A549 (cell line): ENCODE data around the gene SEPTIN12. TPM values are rescaled to one million over a fixed set of nuclear protein-coding genes. Genes with fewer than 3 reads are reported as not detected.

ENCODE experiments used
- ATAC-seq, 2 experiments: fragments of 200-7000 bp in 1 of 2; fragments of >200 bp in 1 of 2; cut with Nextera tagmentation in 1 of 2; cut with Tn5 transposase in 1 of 2; 3 replicates each; pipeline versions ENCODE4 v1.8.0 to v1.9.1; 2018 to 2020; ENCODE audit warnings: mild to moderate bottlenecking in 1 of 2, moderate library complexity in 1 of 2
- CTCF ChIA-PET: fragments of 300-600 bp; sonication (Branson Sonifier 250); formaldehyde crosslinking; extraction: SDS; loops from one replicate; lab custom pipeline; 2021; ENCODE audit warnings: antibody characterized with exemption, inconsistent platforms; lab: Yijun Ruan, JAX
- POLR2A ChIA-PET: fragments of 350-600 bp; formaldehyde crosslinking; extraction: SDS; loops from one replicate; lab custom pipeline; 2021; ENCODE audit warnings: antibody characterized with exemption, inconsistent platforms; lab: Yijun Ruan, JAX
- DNase-seq, 2 experiments: peaks; one replicate each; pipeline versions ENCODE4 v3.0.0 to v3.0.0-alpha.2; 2011 to 2016; ENCODE audit warnings: low read depth in 1 of 2, low spot score in 1 of 2
- FAIRE-seq: peaks from 2 replicates; lab custom pipeline; 2011; peaks lifted over from hg19 to GRCh38; lab: Jason Lieb, UNC
- H3K27ac ChIP-seq, 2 experiments: fragments of >200 bp; sonication (Bioruptor Twin); formaldehyde crosslinking; 3 replicates each; pipeline ENCODE4 v1.5.1; 2016 to 2017
- H3K4me1 ChIP-seq: fragments of >200 bp; sonication (Bioruptor Twin); formaldehyde crosslinking; 3 replicates; pipeline ENCODE4 v1.6.1; 2016
- H3K4me2 ChIP-seq: fragments of >200 bp; sonication (Bioruptor Twin); formaldehyde crosslinking; 3 replicates; pipeline ENCODE4 v1.6.1; 2016
- H3K4me3 ChIP-seq: fragments of >200 bp; sonication (Bioruptor Twin); formaldehyde crosslinking; 3 replicates; pipeline ENCODE4 v1.5.1; 2016
- H3K9me3 ChIP-seq: fragments of >200 bp; sonication (Bioruptor Twin); formaldehyde crosslinking; 3 replicates; pipeline ENCODE4 v1.6.1; 2016
- BHLHE40 ChIP-seq: IDR thresholded peaks from 2 replicates; pipeline ENCODE4 v1.6.1; 2012; ENCODE audit warnings: low read depth, low read length, inconsistent platforms
- CEBPB ChIP-seq, 2 experiments: fragments of >200 bp in 1 of 2; sonication (Bioruptor Twin) in 1 of 2; formaldehyde crosslinking in 1 of 2; IDR thresholded peaks; 2 replicates each; pipeline ENCODE4 v1.6.1; 2012 to 2016
- CHD2 ChIP-seq: fragments of 150-350 bp; IDR thresholded peaks from 2 replicates; pipeline ENCODE4 v1.6.1; 2014; ENCODE audit warnings: low read length; ENCODE audit not compliant: partially characterized antibody
- EHMT2 ChIP-seq: fragments of 200-600 bp; sonication (generic); IDR thresholded peaks from 2 replicates; pipeline ENCODE4 v1.6.1; 2016; ENCODE audit warnings: antibody characterized with exemption, low read depth, mild to moderate bottlenecking, moderate library complexity
- ELK1 ChIP-seq: fragments of 150-350 bp; IDR thresholded peaks from 2 replicates; pipeline ENCODE4 v1.6.1; 2014; ENCODE audit warnings: low read depth, mild to moderate bottlenecking, low read length
- FOSB ChIP-seq: fragments of 250-450 bp; sonication (Bioruptor Pico); IDR thresholded peaks from 2 replicates; pipeline ENCODE4 v1.5.0; 2020; ENCODE audit warnings: mild to moderate bottlenecking, moderate library complexity
- HDAC2 ChIP-seq: fragments of 200-600 bp; sonication (generic); IDR thresholded peaks from 2 replicates; pipeline ENCODE4 v1.6.1; 2016
- HOXB13 ChIP-seq: fragments of 250-450 bp; sonication (Bioruptor Pico); IDR thresholded peaks from 2 replicates; pipeline ENCODE4 v1.5.0; 2020; ENCODE audit warnings: low read depth, mild to moderate bottlenecking, moderate library complexity
- JUN ChIP-seq, 2 experiments: fragments of >200 bp; sonication (Bioruptor Twin); formaldehyde crosslinking; IDR thresholded peaks; 2 replicates in 1 of 2; 3 replicates in 1 of 2; pipeline ENCODE4 v1.6.1; 2016 to 2017
- KDM1A ChIP-seq: fragments of 200-600 bp; sonication (generic); IDR thresholded peaks from 2 replicates; pipeline ENCODE4 v1.6.1; 2016; ENCODE audit warnings: low read depth, mild to moderate bottlenecking
- KDM5A ChIP-seq: fragments of 200-600 bp; sonication (generic); IDR thresholded peaks from 2 replicates; pipeline ENCODE4 v1.6.1; 2016; ENCODE audit warnings: antibody characterized with exemption, mild to moderate bottlenecking
- MAFK ChIP-seq: fragments of 450-650 bp; IDR thresholded peaks from 2 replicates; pipeline ENCODE4 v1.6.1; 2014; ENCODE audit not compliant: partially characterized antibody
- MAX ChIP-seq: IDR thresholded peaks from 2 replicates; pipeline ENCODE4 v1.6.1; 2012
- MAZ ChIP-seq: fragments of 150-350 bp; IDR thresholded peaks from 2 replicates; pipeline ENCODE4 v1.6.1; 2014; ENCODE audit warnings: antibody characterized with exemption, low read depth, low read length, borderline replicate concordance
- NPAS2 ChIP-seq: fragments of 250-450 bp; sonication (Bioruptor Pico); IDR thresholded peaks from 2 replicates; pipeline ENCODE4 v1.8.0; 2022; ENCODE audit warnings: mild to moderate bottlenecking, moderate library complexity, borderline replicate concordance
- NR3C1 ChIP-seq: fragments of >200 bp; sonication (Bioruptor Twin); formaldehyde crosslinking; IDR thresholded peaks from 3 replicates; pipeline ENCODE4 v1.6.1; 2017
- PBX3 ChIP-seq: IDR thresholded peaks from 2 replicates; pipeline ENCODE4 v1.6.1; 2012
- PHF8 ChIP-seq: fragments of 200-600 bp; sonication (generic); IDR thresholded peaks from 2 replicates; pipeline ENCODE4 v1.6.1; 2016; ENCODE audit warnings: low read depth, mild to moderate bottlenecking, antibody characterized with exemption, moderate library complexity, borderline replicate concordance
- POLR2AphosphoS2 ChIP-seq: conservative IDR thresholded peaks from 2 replicates; pipeline ENCODE4 v1.6.1; 2012; ENCODE audit warnings: low read length, improper control_type of control experiment, inconsistent platforms
- RAD21 ChIP-seq, 2 experiments: fragments of >200 bp in 1 of 2; sonication (Bioruptor Twin) in 1 of 2; formaldehyde crosslinking in 1 of 2; IDR thresholded peaks in 1 of 2; conservative IDR thresholded peaks in 1 of 2; 2 replicates in 1 of 2; 3 replicates in 1 of 2; pipeline ENCODE4 v1.6.1; 2012 to 2018; ENCODE audit warnings: inconsistent platforms in 1 of 2
- RARB ChIP-seq: fragments of 250-450 bp; sonication (Bioruptor Pico); IDR thresholded peaks from 2 replicates; pipeline ENCODE4 v1.8.0; 2021; ENCODE audit warnings: mild to moderate bottlenecking, moderate library complexity
- RCOR1 ChIP-seq: fragments of 150-350 bp; IDR thresholded peaks from 2 replicates; pipeline ENCODE4 v1.6.1; 2014; ENCODE audit warnings: antibody characterized with exemption, low read length, low read depth
- RNF2 ChIP-seq: fragments of 200-600 bp; sonication (generic); IDR thresholded peaks from 2 replicates; pipeline ENCODE4 v1.6.1; 2016; ENCODE audit warnings: low read depth, mild to moderate bottlenecking, antibody characterized with exemption, moderate library complexity, borderline replicate concordance
- ZFP36 ChIP-seq: fragments of 450-650 bp; IDR thresholded peaks from 2 replicates; pipeline ENCODE4 v1.6.1; 2014; ENCODE audit warnings: borderline replicate concordance; ENCODE audit not compliant: partially characterized antibody
- WGBS: methylation state at CpG from one replicate; pipeline ENCODE4 v1.1.6; 2017; ENCODE audit errors: missing lambda C conversion rate; 5-methylcytosine and 5-hydroxymethylcytosine counted together
- polyA plus RNA-seq, 4 experiments: library from polyadenylated mRNA; depleted of rRNA in 3 of 4; stranded (reverse); fragments of >200 nt; fragmentation: RNase III in 1 of 4; extraction: RNeasy Plus Mini Kit Qiagen cat#74134 plus additional on column Dnase treatment in 1 of 4; gene quantifications; 2 replicates in 3 of 4; 3 replicates in 1 of 4; pipeline ENCODE4 v1.2.3, GENCODE V29; 2011 to 2017
- TF ChIP-seq, protein P1 (sequence below): IDR thresholded peaks from 2 replicates; pipeline ENCODE4 v1.6.1; 2012; ENCODE audit warnings: low read depth, borderline replicate concordance
- TF ChIP-seq, protein P2 (sequence below): fragments of 450-650 bp; IDR thresholded peaks from 2 replicates; pipeline ENCODE4 v1.6.1; 2014; ENCODE audit warnings: antibody characterized with exemption

SEPTIN12 gene
- polyA plus RNA-seq, 2 of the 4 experiments (the other 2 are of a cell fraction): 0.14 TPM; not detected in 1

DNA sequence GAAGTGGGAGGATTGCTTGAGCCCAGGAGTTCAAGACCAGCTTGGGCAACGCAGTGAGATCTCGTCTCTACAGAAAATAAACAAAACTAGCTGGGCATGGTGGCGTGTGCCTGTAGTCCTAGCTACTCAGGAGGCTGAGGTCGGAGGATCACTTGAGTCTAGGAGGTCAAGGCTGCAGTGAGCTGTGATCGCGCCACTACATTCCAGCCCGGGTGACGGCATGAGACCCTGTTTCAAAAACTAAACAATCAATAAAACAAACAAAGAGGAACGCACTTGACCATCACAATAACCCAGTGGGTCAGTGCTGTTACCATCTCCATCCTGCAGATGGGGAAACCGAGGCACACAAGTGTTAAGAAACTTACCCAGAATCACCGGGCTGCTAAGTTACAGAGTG lies 34.9 kb downstream of the SEPTIN12 start (continued):
- TF ChIP-seq, protein P1, sequence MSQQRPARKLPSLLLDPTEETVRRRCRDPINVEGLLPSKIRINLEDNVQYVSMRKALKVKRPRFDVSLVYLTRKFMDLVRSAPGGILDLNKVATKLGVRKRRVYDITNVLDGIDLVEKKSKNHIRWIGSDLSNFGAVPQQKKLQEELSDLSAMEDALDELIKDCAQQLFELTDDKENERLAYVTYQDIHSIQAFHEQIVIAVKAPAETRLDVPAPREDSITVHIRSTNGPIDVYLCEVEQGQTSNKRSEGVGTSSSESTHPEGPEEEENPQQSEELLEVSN: no peak
- no peak for TF ChIP-seq RNF2
- TF ChIP-seq MAZ: no peak
- no peak for TF ChIP-seq NPAS2 (CRISPR knock-in tag)
- TF ChIP-seq FOSB (CRISPR knock-in tag): no peak
- TF ChIP-seq CHD2: no peak
- TF ChIP-seq RAD21 (conservative IDR thresholded peaks at IDR 0.05 in 1 of 2, IDR thresholded peaks at IDR 0.05 in 1 of 2): no peak

- Histone ChIP-seq H3K4me1 (no peaks in the 10 kb centered on the region), H3K4me2 (no peak overlapping the region), H3K4me3 (no peak overlapping the region), H3K9me3 (peaks cover 2% of the 10 kb centered on the region; the same call in 1 of the 3 replicates), H3K27ac (no peak overlapping the region)
- ATAC-seq (no peak), FAIRE-seq (no peak), DNase-seq (no peak)
- 94% methylated on average over 32 of the region's 44 CpGs for WGBS
- ChIA-PET CTCF (interaction anchor here (1.1 to 1.8 kb wide), 3 partner anchors 8 to 204 kb away, joined by 4 to 5 read pairs (median 4); no protein-coding TSS in a partner anchor), POLR2A (no interaction called here)
- TF ChIP-seq JUN (IDR thresholded peaks at IDR 0.05): no peak
- TF ChIP-seq HDAC2: no peak
- no peak for TF ChIP-seq ZFP36
- no peak for TF ChIP-seq KDM5A
- TF ChIP-seq PBX3: no peak
- TF ChIP-seq FOSB (CRISPR knock-in tag): no peak
- TF ChIP-seq HOXB13 (CRISPR knock-in tag): no peak
Observed at GRCh38 chr16:4752351-4753100, 35.6 kb downstream of the SEPTIN12 start.

GRCh38 chr16:4750896-4751295 lies 37.2 kb downstream of the SEPTIN12 start:
- H3K9me3 ChIP-seq: peaks cover 2% of the 10 kb centered on the region; the same call in 1 of the 3 replicates

More at GRCh38 chr16:4750896-4751295, 37.2 kb downstream of the SEPTIN12 start:
- CTCF ChIA-PET: interaction anchor here (1.8 kb wide), 1 partner anchor 9 kb away, joined by 5 read pairs; no protein-coding TSS in a partner anchor
- WGBS: 91% methylated on average over 8 of the region's 8 CpGs
- H3K4me3 ChIP-seq: no peak overlapping the region
- H3K4me1 ChIP-seq: no peaks in the 10 kb centered on the region
- DNase-seq (no peak), FAIRE-seq (no peak), ATAC-seq (no peak)
- H3K4me2 ChIP-seq: no peak overlapping the region
- H3K27ac ChIP-seq: no peak overlapping the region
- POLR2A ChIA-PET: interaction anchor here (1.5 kb wide), 1 partner anchor 17 kb away, joined by 3 read pairs; the partner anchor contains the start of genes ANKS3 and DNAAF8
- TF ChIP-seq CHD2 (no peak), POLR2AphosphoS2 (no peak), NR3C1 (no peak), KDM1A (no peak), MAFK (no peak), MAX (no peak), HOXB13 (CRISPR knock-in tag) (no peak), PHF8 (no peak), RARB (CRISPR knock-in tag) (no peak), CEBPB (IDR thresholded peaks at IDR 0.05) (no peak), ELK1 (no peak), EHMT2 (no peak), RNF2 (no peak), BHLHE40 (no peak), RCOR1 (no peak)
- TF ChIP-seq, protein P2, sequence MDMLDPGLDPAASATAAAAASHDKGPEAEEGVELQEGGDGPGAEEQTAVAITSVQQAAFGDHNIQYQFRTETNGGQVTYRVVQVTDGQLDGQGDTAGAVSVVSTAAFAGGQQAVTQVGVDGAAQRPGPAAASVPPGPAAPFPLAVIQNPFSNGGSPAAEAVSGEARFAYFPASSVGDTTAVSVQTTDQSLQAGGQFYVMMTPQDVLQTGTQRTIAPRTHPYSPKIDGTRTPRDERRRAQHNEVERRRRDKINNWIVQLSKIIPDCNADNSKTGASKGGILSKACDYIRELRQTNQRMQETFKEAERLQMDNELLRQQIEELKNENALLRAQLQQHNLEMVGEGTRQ: no peak
